HAP-1 (cell line): ENCODE data around the gene SNRPA.
"Not testable (repeated sequence)": the region's sequence is repeated elsewhere in the genome, so short reads cannot be mapped to it uniquely, and the experiment has no call there.

ENCODE experiments used
- DNase-seq, 2 experiments: peaks; one replicate each; pipeline ENCODE4 v3.0.0-alpha.2; 2016 to 2020; ENCODE audit warnings: low spot score in 2 of 2
- H3K27me3 ChIP-seq: fragments of 250-450 bp; sonication (Bioruptor Pico); 2 replicates; pipeline ENCODE4 v1.5.1; 2020; ENCODE audit warnings: low read depth, mild to moderate bottlenecking, moderate library complexity
- H3K36me3 ChIP-seq: fragments of 250-450 bp; sonication (Bioruptor Pico); replicated peaks from 2 replicates; pipeline ENCODE4 v1.5.1; 2020; ENCODE audit warnings: mild to moderate bottlenecking
- H3K4me1 ChIP-seq: fragments of 250-450 bp; sonication (Bioruptor Pico); 2 replicates; pipeline ENCODE4 v1.5.1; 2020; ENCODE audit warnings: mild to moderate bottlenecking
- H3K4me3 ChIP-seq: fragments of 250-450 bp; sonication (Bioruptor Pico); 2 replicates; pipeline ENCODE4 v1.5.1; 2020; ENCODE audit warnings: mild to moderate bottlenecking, moderate library complexity
- H3K9me3 ChIP-seq: fragments of 250-450 bp; sonication (Bioruptor Pico); 2 replicates; pipeline ENCODE4 v1.5.1; 2020; ENCODE audit warnings: mild to moderate bottlenecking, moderate library complexity
- in situ Hi-C: fragments of 300-500 bp; cut with MboI; formaldehyde crosslinking; loops from 3 replicates; pipeline ENCODE4 v1.14.3; 2020; ENCODE audit warnings: low sequenced_read_pairs, inconsistent platforms, mixed read lengths

SNRPA gene

DNA sequence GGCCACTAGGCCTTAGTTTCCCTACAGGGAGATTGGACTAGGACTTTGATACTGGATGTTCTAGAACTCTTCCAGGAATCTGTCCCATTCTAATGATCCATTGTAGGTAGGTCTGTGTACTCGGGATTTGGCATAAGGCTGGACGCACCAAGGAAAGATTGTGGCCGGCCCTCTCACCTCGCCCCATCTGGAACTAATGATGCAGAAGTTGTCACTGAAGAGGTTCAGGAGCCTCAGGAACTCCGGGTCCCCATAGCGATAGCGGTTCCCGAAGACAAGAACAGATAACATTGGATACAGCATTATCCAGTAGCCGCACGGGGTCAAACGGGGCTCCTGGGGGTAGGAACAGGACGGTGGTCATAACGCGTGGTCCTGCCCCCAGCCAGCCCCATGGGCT lies 59.2 kb downstream of the SNRPA start:
- Histone ChIP-seq H3K9me3 (no peaks in the 10 kb centered on the region), H3K4me1 (peaks cover 11% of the 10 kb centered on the region), H3K36me3 (peaks cover 28% of the 10 kb centered on the region), H3K4me3 (no peak overlapping the region), H3K27me3 (no peaks in the 10 kb centered on the region)
- in situ Hi-C loops = no loop called here
- no peak for DNase-seq

DNA sequence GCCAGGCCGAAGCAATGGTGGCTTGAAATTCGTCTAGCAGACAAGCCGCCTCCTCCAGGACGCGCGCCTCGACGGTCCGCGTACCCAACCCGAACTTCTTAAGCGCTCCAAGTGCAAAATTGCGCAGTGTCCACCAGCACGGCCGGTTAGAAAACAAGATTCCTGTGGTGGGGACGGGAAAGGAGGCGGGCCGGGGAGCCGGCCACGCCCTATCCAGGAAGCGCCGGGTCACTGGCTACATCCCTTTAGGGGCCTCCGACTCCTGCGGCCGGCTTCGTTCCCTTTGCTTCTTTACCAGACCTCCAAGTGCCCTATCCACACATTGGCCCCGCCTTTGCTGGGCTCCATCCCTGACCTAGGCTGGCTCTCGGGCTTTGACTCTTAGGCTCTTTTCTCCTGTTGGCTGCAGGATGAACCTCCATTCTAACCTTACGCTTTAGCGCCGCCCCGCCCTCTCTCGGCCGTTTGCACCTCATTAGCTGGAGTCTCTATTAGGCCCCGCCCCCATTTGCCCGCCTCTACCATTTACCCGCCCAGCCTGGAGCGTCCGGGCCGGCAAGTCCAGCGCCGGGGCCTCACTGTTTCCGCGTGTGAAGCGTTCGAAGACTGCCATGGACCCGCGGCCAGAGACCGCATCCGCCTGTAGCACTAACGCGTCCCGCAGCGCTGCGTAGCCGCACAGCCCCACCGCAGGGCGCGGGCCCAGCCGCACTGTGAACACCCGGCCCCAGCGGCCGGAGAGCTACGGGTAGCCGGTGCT lies 59.8 kb downstream of the SNRPA start:
- peak in 1 of 2 experiments; percentile 49 for DNase-seq
- in situ Hi-C loops, H3K27me3 ChIP-seq, H3K9me3 ChIP-seq, H3K4me1 ChIP-seq, H3K4me3 ChIP-seq: not testable (repeated sequence)
- peaks cover 22% of the 10 kb centered on the region for H3K36me3 ChIP-seq

DNA sequence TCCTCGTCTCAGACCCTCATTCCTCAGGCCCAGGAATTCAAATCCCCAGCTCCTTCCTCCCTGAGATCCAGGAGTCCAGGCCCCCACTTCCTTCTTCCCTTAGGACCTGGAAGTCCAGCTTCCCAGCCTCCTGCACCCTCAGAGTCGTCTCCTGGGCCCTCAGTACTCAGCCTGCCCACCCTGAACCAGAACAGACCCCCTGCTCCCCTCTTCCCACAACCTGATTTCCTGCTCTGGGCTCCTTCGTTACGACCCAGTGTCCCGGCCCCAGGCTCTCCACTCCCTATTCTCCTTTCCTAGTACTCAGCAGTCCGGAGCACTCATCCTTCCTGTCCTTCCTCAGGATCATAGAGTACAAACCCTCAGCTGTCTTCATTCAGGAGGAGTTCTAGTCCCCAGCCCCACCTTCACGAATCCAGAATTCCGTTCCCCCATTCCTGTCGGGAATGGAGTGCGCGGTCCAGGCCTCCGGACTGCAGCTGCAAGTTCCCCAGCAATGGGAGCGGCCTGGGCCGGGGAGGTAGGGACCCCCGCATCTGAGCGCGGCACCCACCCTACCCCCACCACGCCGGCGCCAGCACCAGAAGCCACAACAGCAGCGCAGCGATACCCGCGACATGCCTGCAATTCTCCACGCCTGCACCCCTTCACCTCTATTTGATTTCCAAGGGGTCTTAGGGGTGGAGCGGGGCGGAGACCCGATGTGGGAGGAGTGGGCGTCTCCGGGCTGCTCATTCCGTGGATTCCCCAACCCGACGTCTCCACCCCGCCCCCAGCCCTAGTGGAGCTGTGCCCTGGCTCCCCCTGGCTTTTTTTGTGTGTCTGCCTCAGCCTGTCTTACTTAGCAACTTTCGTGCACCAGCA lies 60.7 kb downstream of the SNRPA start:
- Histone ChIP-seq H3K4me1 (no peaks in the 10 kb centered on the region), H3K36me3 (peaks cover 22% of the 10 kb centered on the region), H3K27me3 (no peaks in the 10 kb centered on the region), H3K4me3 (no peak overlapping the region), H3K9me3 (no peaks in the 10 kb centered on the region)
- in situ Hi-C loops = no loop called here
- no peak for DNase-seq

DNA sequence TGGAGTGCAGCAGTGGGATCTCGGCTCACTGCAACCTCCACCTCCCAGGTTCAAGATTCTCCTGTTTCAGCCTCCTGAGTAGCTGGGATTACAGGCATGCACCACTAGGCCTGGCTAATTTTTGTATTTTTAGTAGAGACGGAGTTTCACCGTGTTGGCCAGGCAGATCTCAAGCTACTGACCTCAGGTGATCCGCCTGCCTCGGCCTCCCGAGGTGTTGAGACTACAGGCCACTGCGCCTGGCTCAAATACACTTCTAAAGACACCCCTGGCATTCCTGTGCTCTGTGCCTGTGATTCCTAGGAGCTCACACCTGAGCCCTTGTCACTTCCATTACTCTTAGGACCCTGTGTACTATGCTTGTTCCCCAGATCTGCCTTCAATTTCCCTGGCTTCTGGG lies 61.6 kb downstream of the SNRPA start:
- H3K4me1 ChIP-seq, in situ Hi-C loops, H3K4me3 ChIP-seq, H3K9me3 ChIP-seq, DNase-seq, H3K27me3 ChIP-seq: not testable (repeated sequence)
- H3K36me3 ChIP-seq = peaks cover 17% of the 10 kb centered on the region

DNA sequence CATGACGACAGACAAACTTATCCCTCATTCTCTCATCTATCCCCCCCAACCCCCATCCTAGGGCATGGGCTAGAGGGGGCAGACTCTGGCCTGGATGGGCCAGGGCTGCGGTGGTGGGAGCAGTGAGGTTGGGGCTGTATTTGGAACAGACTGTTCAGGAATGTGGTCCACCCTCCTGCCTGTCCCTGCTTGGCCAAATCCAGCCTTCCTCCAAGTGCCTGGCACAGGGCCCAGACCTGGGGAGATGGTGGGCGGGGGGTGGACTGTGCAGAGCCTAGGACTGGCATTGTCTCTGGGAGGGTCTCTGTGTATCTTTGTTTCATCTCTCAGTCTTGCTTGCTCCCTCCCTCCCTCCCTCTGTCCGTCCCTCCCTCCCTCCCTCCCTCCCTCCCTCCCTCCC lies 62.2 kb downstream of the SNRPA start:
- in situ Hi-C loops = no loop called here
- no peak for DNase-seq
- Histone ChIP-seq H3K9me3 (no peaks in the 10 kb centered on the region), H3K4me3 (no peak overlapping the region), H3K27me3 (no peaks in the 10 kb centered on the region), H3K36me3 (peaks cover 11% of the 10 kb centered on the region), H3K4me1 (no peaks in the 10 kb centered on the region)
